ENCODE results near the gene GSTK1.
A peak's percentile ranks its signal among the peaks of the same experiment; 100 is the strongest.
"Not testable (repeated sequence)": the region's sequence is repeated elsewhere in the genome, so short reads cannot be mapped to it uniquely, and the experiment has no call there.

The GSTK1 gene

GRCh38 chr7:143263266-143264195 is at the start of gene GSTK1:
Gene GSTK1 (plus strand): TSS chr7:143263441. CDS start chr7:143263514, 73 bp downstream.
- TF ChIP-seq PPARA (CRISPR knock-in tag; IDR thresholded peaks at IDR 0.05; ENCODE audit: borderline replicate concordance): no peak
- no peak for TF ChIP-seq PATZ1 (CRISPR knock-in tag; IDR thresholded peaks at IDR 0.05; ENCODE audit: borderline replicate concordance)
- TF ChIP-seq POU6F1 (CRISPR knock-in tag; IDR thresholded peaks at IDR 0.05; ENCODE audit: borderline replicate concordance, low read depth): no peak
- no peak for TF ChIP-seq CSRNP3 (CRISPR knock-in tag; IDR thresholded peaks at IDR 0.05)
- TF ChIP-seq ZNF565 (CRISPR knock-in tag; conservative IDR thresholded peaks at IDR 0.05; ENCODE audit: low read depth): no peak
- peak; percentile 82 for TF ChIP-seq ZFP3 (CRISPR knock-in tag; IDR thresholded peaks at IDR 0.05)
- ATAC-seq: peak; percentile 100

GRCh38 chr7:143213478-143213877 is 49.8 kb upstream of the GSTK1 start:
- not testable (repeated sequence) for ATAC-seq

- no peak for TF ChIP-seq PPARA (CRISPR knock-in tag; IDR thresholded peaks at IDR 0.05; ENCODE audit: borderline replicate concordance)
- TF ChIP-seq BACH2 (CRISPR knock-in tag; IDR thresholded peaks at IDR 0.05; ENCODE audit: borderline replicate concordance): no peak
- no peak for TF ChIP-seq ARNTL (CRISPR knock-in tag; IDR thresholded peaks at IDR 0.05; ENCODE audit: borderline replicate concordance, low read depth)
- no peak for TF ChIP-seq ZC3H10 (CRISPR knock-in tag; IDR thresholded peaks at IDR 0.05)
- TF ChIP-seq ZFP3 (CRISPR knock-in tag; IDR thresholded peaks at IDR 0.05): no peak
- TF ChIP-seq POU6F1 (CRISPR knock-in tag; IDR thresholded peaks at IDR 0.05; ENCODE audit: borderline replicate concordance, low read depth): no peak
- TF ChIP-seq ZNF8 (CRISPR knock-in tag; IDR thresholded peaks at IDR 0.05): no peak
- no peak for TF ChIP-seq ZNF565 (CRISPR knock-in tag; conservative IDR thresholded peaks at IDR 0.05; ENCODE audit: low read depth)
- no peak for TF ChIP-seq GLIS3 (CRISPR knock-in tag; IDR thresholded peaks at IDR 0.05)
- TF ChIP-seq TCF4 (CRISPR knock-in tag; IDR thresholded peaks at IDR 0.05; ENCODE audit: borderline replicate concordance): no peak
- no peak for TF ChIP-seq PATZ1 (CRISPR knock-in tag; IDR thresholded peaks at IDR 0.05; ENCODE audit: borderline replicate concordance)
- TF ChIP-seq SNAI2 (CRISPR knock-in tag; IDR thresholded peaks at IDR 0.05): no peak
- no peak for TF ChIP-seq RARB (CRISPR knock-in tag; IDR thresholded peaks at IDR 0.05)
- TF ChIP-seq CSRNP3 (CRISPR knock-in tag; IDR thresholded peaks at IDR 0.05): no peak
- no peak for TF ChIP-seq TSHZ2 (CRISPR knock-in tag; IDR thresholded peaks at IDR 0.05)
- ATAC-seq: peak; percentile 94
These were observed 48.2 kb upstream of the GSTK1 start for GRCh38 chr7:143214789-143215679.
